Coronary artery (tissue), 2 donors: Measurements from ENCODE around the gene TMEM63A.
"Not testable (repeated sequence)": the region's sequence is repeated elsewhere in the genome, so short reads cannot be mapped to it uniquely, and the experiment has no call there.

Source experiments
- DNase-seq: peaks from one replicate; pipeline ENCODE4 v3.0.0-alpha.2; 2017; ENCODE audit warnings: low spot score
- H3K27ac ChIP-seq, 2 donors: fragments of 200-600 bp; sonication (generic); one replicate each; pipeline ENCODE4 v1.5.1; 2016 to 2019
- H3K4me3 ChIP-seq: fragments of 200-600 bp; sonication (generic); 2 replicates; pipeline ENCODE4 v1.5.1; 2016; ENCODE audit warnings: mild to moderate bottlenecking, moderate library complexity
- CTCF ChIP-seq: fragments of 200-600 bp; sonication (generic); IDR thresholded peaks from one replicate; pipeline ENCODE4 v1.5.1; 2019; ENCODE audit warnings: antibody characterized with exemption

The TMEM63A gene

GRCh38 chr1:225881959-225882693 lies at the start of gene TMEM63A:
TSS of gene TMEM63A (minus strand) at chr1:225882380. CDS start at chr1:225877580, 4,800 bp downstream.
- Histone ChIP-seq H3K4me3 (peak within 1 kb of the TSS; percentile 96), H3K27ac (peak within 1 kb of the TSS; percentile 86 to 93)
- DNase-seq = peak; percentile 94
- no peak for TF ChIP-seq CTCF

- no peak overlapping the region for H3K27ac ChIP-seq
- no peak for DNase-seq
- H3K4me3 ChIP-seq = no peak overlapping the region
- no peak for TF ChIP-seq CTCF
Observed at GRCh38 chr1:225931270-225932136, 49.3 kb upstream of the TMEM63A start.

DNA sequence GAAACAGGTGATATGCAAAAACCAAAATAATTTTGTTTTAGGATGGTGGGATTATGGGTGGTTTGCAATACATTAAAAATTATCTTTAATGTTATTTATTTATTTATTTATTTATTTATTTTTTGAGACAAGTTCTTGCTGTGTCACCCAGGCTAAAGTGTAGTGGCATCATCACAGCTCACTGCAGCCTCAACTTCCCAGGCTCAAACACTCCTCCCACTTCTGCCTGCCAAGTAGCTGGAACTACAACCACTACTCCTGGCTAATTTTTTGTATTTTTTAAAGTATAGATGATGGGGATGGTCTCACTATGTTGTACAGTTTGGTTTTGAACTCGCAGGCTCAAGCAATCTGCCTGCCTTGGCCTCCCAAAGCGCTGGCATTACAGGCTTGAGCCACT lies 48.4 kb upstream of the TMEM63A start:
- no peak for TF ChIP-seq CTCF
- no peak overlapping the region for H3K4me3 ChIP-seq
- DNase-seq = no peak
- no peak overlapping the region for H3K27ac ChIP-seq

GRCh38 chr1:225929462-225929861 lies 47.3 kb upstream of the TMEM63A start:
- H3K4me3 ChIP-seq, DNase-seq, H3K27ac ChIP-seq: not testable (repeated sequence)

GRCh38 chr1:225928186-225929175 lies 46.3 kb upstream of the TMEM63A start:
- H3K27ac ChIP-seq = no peak overlapping the region
- H3K4me3 ChIP-seq = no peak overlapping the region
- TF ChIP-seq CTCF = no peak
- no peak for DNase-seq

DNA sequence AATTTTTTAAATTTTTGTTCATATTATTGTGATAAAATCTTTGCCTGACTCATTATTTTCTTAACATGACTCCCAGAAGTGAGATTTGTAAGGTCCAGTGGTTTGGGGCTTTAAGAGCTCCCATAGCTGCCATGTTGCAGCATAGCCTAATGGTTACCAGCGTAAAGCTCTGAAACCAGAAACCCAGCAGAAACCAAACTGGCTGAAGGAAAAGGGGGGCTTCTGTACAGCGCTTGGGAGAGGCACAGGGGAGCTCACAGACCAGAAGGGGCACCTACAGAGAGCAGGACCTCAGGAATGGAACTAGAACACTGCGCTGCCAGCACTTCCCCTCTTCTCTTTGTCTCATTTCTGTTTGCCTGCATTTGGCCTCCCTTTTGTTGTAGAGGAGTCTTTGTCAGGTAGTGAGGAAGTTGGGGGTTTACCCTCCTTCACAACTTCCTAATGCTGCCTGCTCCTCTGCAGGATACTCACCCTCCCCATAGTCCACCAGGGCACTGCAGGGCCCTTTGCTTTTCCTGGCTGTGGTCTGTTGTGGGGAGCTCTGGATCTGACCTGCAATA lies 44.5 kb upstream of the TMEM63A start:
- no peak overlapping the region for H3K27ac ChIP-seq
- DNase-seq = no peak
- H3K4me3 ChIP-seq = no peak overlapping the region
- no peak for TF ChIP-seq CTCF
